SK-N-SH (cell line): ENCODE data around the gene TMEM87A. TPM values are rescaled to one million over a fixed set of nuclear protein-coding genes. Genes with fewer than 3 reads are reported as not detected.

ENCODE experiments used
- CTCF ChIA-PET: fragments of 300-600, 350-600 bp; formaldehyde crosslinking; extraction: SDS; loops from one replicate; lab custom pipeline; 2021; lab: Yijun Ruan, JAX
- POLR2A ChIA-PET: fragments of 350-600 bp; sonication (Branson Sonifier 250); formaldehyde crosslinking; extraction: SDS; loops from one replicate; lab custom pipeline; 2020; ENCODE audit warnings: antibody characterized with exemption, inconsistent platforms; lab: Yijun Ruan, JAX
- DNase-seq: peaks from one replicate; pipeline ENCODE4 v3.0.0; 2012
- H2AFZ ChIP-seq: fragments of 200-600 bp; sonication (generic); 2 replicates; pipeline ENCODE4 v1.8.1; 2016; ENCODE audit warnings: antibody characterized with exemption, mild to moderate bottlenecking, low read depth
- H3F3A ChIP-seq: fragments of 200-600 bp; sonication (generic); replicated peaks from 2 replicates; pipeline ENCODE3; 2016; ENCODE audit warnings: antibody characterized with exemption, mild to moderate bottlenecking; ENCODE audit not compliant: insufficient read depth
- H3K27ac ChIP-seq, 2 experiments: fragments of 200-500 bp in 1 of 2; fragments of 200-600 bp in 1 of 2; sonication (Bioruptor generic) in 1 of 2; sonication (generic), shearing (Covaris generic) in 1 of 2; 2 replicates each; pipeline versions ENCODE4 v1.5.1 to v1.6.1; 2014 to 2016; ENCODE audit warnings: low read depth in 2 of 2, inconsistent platforms in 1 of 2, low read length in 1 of 2, mild to moderate bottlenecking in 1 of 2, mixed read lengths in 1 of 2
- H3K27me3 ChIP-seq: fragments of 200-600 bp; sonication (generic), shearing (Covaris generic); 2 replicates; pipeline ENCODE4 v1.6.1; 2016; ENCODE audit warnings: mixed run types; ENCODE audit not compliant: insufficient read depth
- H3K36me3 ChIP-seq, 2 experiments: fragments of 200-500 bp in 1 of 2; fragments of 200-600 bp in 1 of 2; sonication (Bioruptor generic) in 1 of 2; sonication (generic) in 1 of 2; replicated peaks in 1 of 2; 2 replicates each; pipeline versions ENCODE3 to v1.5.1; 2014 to 2016; ENCODE audit warnings: low read length in 1 of 2, mild to moderate bottlenecking in 1 of 2; ENCODE audit not compliant: insufficient read depth in 2 of 2, control insufficient read depth in 1 of 2
- H3K4me1 ChIP-seq, 2 experiments: fragments of 200-500 bp in 1 of 2; fragments of 200-600 bp in 1 of 2; sonication (Bioruptor generic) in 1 of 2; sonication (generic), shearing (Covaris generic) in 1 of 2; 2 replicates each; pipeline versions ENCODE4 v1.5.1 to v1.6.1; 2014 to 2016; ENCODE audit warnings: low read depth in 1 of 2, low read length in 1 of 2, mixed run types in 1 of 2; ENCODE audit not compliant: insufficient read depth in 2 of 2, control insufficient read depth in 1 of 2
- H3K4me2 ChIP-seq: fragments of 200-600 bp; sonication (generic), shearing (Covaris generic); 2 replicates; pipeline ENCODE4 v1.6.1; 2017; ENCODE audit warnings: mixed run types
- H3K4me3 ChIP-seq, 2 experiments: fragments of 200-500 bp in 1 of 2; fragments of 200-600 bp in 1 of 2; sonication (Bioruptor generic) in 1 of 2; sonication (generic), shearing (Covaris generic) in 1 of 2; 2 replicates each; pipeline versions ENCODE4 v1.5.1 to v1.8.1; 2014 to 2016; ENCODE audit warnings: low read depth in 2 of 2, inconsistent platforms in 1 of 2, low read length in 1 of 2, mild to moderate bottlenecking in 1 of 2, mixed read lengths in 1 of 2, moderate library complexity in 1 of 2
- H3K79me2 ChIP-seq: fragments of 200-600 bp; sonication (generic); 2 replicates; pipeline ENCODE4 v1.8.1; 2017; ENCODE audit warnings: mild to moderate bottlenecking; ENCODE audit not compliant: insufficient read depth
- H3K9ac ChIP-seq: fragments of 200-600 bp; sonication (generic); 2 replicates; pipeline ENCODE4 v1.6.1; 2017; ENCODE audit warnings: mixed run types
- H3K9me2 ChIP-seq: fragments of 200-600 bp; sonication (generic); 2 replicates; pipeline ENCODE4 v1.6.1; 2017; ENCODE audit warnings: mixed run types
- H3K9me3 ChIP-seq: fragments of 200-600 bp; sonication (generic); 2 replicates; pipeline ENCODE4 v1.6.1; 2017; ENCODE audit warnings: mixed run types, mild to moderate bottlenecking, moderate library complexity
- H4K20me1 ChIP-seq: fragments of 200-600 bp; sonication (generic); 2 replicates; pipeline ENCODE4 v1.6.1; 2017; ENCODE audit warnings: mild to moderate bottlenecking, mixed run types; ENCODE audit not compliant: insufficient read depth
- CHD2 ChIP-seq: fragments of 150-350 bp; IDR thresholded peaks from 2 replicates; pipeline ENCODE4 v1.6.1; 2018; ENCODE audit warnings: low read length; ENCODE audit not compliant: partially characterized antibody
- CTCF ChIP-seq: fragments of 200-600 bp; sonication (generic); IDR thresholded peaks from 2 replicates; pipeline ENCODE4 v1.6.1; 2017; ENCODE audit warnings: antibody characterized with exemption, mild to moderate bottlenecking, moderate library complexity
- ELF1 ChIP-seq: IDR thresholded peaks from 2 replicates; pipeline ENCODE4 v1.4.0; 2012
- FOXJ3 ChIP-seq: sonication (generic); formaldehyde crosslinking; IDR thresholded peaks from 2 replicates; pipeline ENCODE4 v1.5.1; 2020; ENCODE audit warnings: mild to moderate bottlenecking, missing genetic modification reagents
- GABPA ChIP-seq: IDR thresholded peaks from 2 replicates; pipeline ENCODE4 v1.4.0; 2012; ENCODE audit warnings: low read depth, mild to moderate bottlenecking
- GATA2 ChIP-seq: sonication (generic); formaldehyde crosslinking; IDR thresholded peaks from 2 replicates; pipeline ENCODE4 v1.5.0; 2020; ENCODE audit warnings: mild to moderate bottlenecking, missing genetic modification reagents
- POLR2AphosphoS5 ChIP-seq: IDR thresholded peaks from 2 replicates; pipeline ENCODE4 v1.6.1; 2012; ENCODE audit warnings: low read depth, low read length
- RFX5 ChIP-seq: IDR thresholded peaks from 2 replicates; pipeline ENCODE4 v1.6.1; 2012; ENCODE audit warnings: mild to moderate bottlenecking, improper control_type of control experiment, low read length
- RXRA ChIP-seq: IDR thresholded peaks from 2 replicates; pipeline ENCODE4 v1.4.0; 2012; ENCODE audit warnings: low read depth, mild to moderate bottlenecking, borderline replicate concordance
- SIN3A ChIP-seq: IDR thresholded peaks from 2 replicates; pipeline ENCODE4 v1.6.1; 2012; ENCODE audit warnings: low read depth, mild to moderate bottlenecking, low read length, moderate library complexity, borderline replicate concordance
- TCF12 ChIP-seq: IDR thresholded peaks from 2 replicates; pipeline ENCODE4 v1.4.0; 2012
- YY1 ChIP-seq: IDR thresholded peaks from 2 replicates; pipeline ENCODE4 v1.4.0; 2012; ENCODE audit warnings: low read depth, mild to moderate bottlenecking
- ZBTB33 ChIP-seq: IDR thresholded peaks from 2 replicates; pipeline ENCODE4 v1.4.0; 2012; ENCODE audit warnings: low read depth, borderline replicate concordance
- WGBS: methylation state at CpG from one replicate; pipeline ENCODE4 v1.1.6; 2017; ENCODE audit warnings: low lambda C conversion rate; 5-methylcytosine and 5-hydroxymethylcytosine counted together
- polyA plus RNA-seq, 3 experiments: library from polyadenylated mRNA; depleted of rRNA; stranded (reverse); fragments of >200 nt; gene quantifications; 2 replicates each; pipeline ENCODE4 v1.2.3, GENCODE V29; 2012
- TF ChIP-seq, protein P1 (sequence below): fragments of 150-350 bp; IDR thresholded peaks from 2 replicates; pipeline ENCODE4 v1.6.1; 2017; ENCODE audit warnings: antibody characterized with exemption, low read length, low read depth, borderline replicate concordance
- TF ChIP-seq, protein P2 (sequence below): fragments of 150-350 bp; IDR thresholded peaks from 2 replicates; pipeline ENCODE4 v1.6.1; 2016; ENCODE audit warnings: mild to moderate bottlenecking, low read depth, low read length
- TF ChIP-seq, protein P3 (sequence below): IDR thresholded peaks from 2 replicates; pipeline ENCODE4 v1.6.1; 2012; ENCODE audit warnings: mild to moderate bottlenecking, low read depth, low read length, moderate library complexity
- TF ChIP-seq, protein P4 (sequence below): IDR thresholded peaks from 2 replicates; pipeline ENCODE4 v1.4.0; 2012; ENCODE audit warnings: low read depth

The TMEM87A gene
- polyA plus RNA-seq, 1 of the 3 experiments (the other 2 are of a cell fraction) = 20.8 TPM

- Histone ChIP-seq H3F3A (no peaks in the 10 kb centered on the region), H4K20me1 (no peaks in the 10 kb centered on the region), H3K4me1 (no peaks in the 10 kb centered on the region), H3K9ac (no peak overlapping the region), H3K9me3 (no peaks in the 10 kb centered on the region), H3K36me3 (peaks cover 11 to 14% of the 10 kb centered on the region in 2 experiments), H3K79me2 (no peaks in the 10 kb centered on the region), H3K27ac (no peak overlapping the region), H3K4me3 (no peak overlapping the region), H3K27me3 (no peaks in the 10 kb centered on the region), H3K4me2 (no peak overlapping the region), H3K9me2 (no peaks in the 10 kb centered on the region), H2AFZ (no peak overlapping the region)
- ChIA-PET POLR2A (no interaction called here), CTCF (no interaction called here)
- DNase-seq = no peak
- 86% methylated on average over 4 of the region's 4 CpGs for WGBS
- TF ChIP-seq FOXJ3 (CRISPR knock-in tag) (no peak), GATA2 (CRISPR knock-in tag) (no peak), ELF1 (no peak), POLR2AphosphoS5 (no peak), TCF12 (no peak), RFX5 (no peak), SIN3A (no peak), YY1 (no peak), RXRA (no peak), CHD2 (no peak), ZBTB33 (no peak), GABPA (no peak), CTCF (no peak)
- TF ChIP-seq, protein P1, sequence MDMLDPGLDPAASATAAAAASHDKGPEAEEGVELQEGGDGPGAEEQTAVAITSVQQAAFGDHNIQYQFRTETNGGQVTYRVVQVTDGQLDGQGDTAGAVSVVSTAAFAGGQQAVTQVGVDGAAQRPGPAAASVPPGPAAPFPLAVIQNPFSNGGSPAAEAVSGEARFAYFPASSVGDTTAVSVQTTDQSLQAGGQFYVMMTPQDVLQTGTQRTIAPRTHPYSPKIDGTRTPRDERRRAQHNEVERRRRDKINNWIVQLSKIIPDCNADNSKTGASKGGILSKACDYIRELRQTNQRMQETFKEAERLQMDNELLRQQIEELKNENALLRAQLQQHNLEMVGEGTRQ = no peak
- TF ChIP-seq, protein P2, sequence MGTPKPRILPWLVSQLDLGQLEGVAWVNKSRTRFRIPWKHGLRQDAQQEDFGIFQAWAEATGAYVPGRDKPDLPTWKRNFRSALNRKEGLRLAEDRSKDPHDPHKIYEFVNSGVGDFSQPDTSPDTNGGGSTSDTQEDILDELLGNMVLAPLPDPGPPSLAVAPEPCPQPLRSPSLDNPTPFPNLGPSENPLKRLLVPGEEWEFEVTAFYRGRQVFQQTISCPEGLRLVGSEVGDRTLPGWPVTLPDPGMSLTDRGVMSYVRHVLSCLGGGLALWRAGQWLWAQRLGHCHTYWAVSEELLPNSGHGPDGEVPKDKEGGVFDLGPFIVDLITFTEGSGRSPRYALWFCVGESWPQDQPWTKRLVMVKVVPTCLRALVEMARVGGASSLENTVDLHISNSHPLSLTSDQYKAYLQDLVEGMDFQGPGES = no peak
- TF ChIP-seq, protein P3, sequence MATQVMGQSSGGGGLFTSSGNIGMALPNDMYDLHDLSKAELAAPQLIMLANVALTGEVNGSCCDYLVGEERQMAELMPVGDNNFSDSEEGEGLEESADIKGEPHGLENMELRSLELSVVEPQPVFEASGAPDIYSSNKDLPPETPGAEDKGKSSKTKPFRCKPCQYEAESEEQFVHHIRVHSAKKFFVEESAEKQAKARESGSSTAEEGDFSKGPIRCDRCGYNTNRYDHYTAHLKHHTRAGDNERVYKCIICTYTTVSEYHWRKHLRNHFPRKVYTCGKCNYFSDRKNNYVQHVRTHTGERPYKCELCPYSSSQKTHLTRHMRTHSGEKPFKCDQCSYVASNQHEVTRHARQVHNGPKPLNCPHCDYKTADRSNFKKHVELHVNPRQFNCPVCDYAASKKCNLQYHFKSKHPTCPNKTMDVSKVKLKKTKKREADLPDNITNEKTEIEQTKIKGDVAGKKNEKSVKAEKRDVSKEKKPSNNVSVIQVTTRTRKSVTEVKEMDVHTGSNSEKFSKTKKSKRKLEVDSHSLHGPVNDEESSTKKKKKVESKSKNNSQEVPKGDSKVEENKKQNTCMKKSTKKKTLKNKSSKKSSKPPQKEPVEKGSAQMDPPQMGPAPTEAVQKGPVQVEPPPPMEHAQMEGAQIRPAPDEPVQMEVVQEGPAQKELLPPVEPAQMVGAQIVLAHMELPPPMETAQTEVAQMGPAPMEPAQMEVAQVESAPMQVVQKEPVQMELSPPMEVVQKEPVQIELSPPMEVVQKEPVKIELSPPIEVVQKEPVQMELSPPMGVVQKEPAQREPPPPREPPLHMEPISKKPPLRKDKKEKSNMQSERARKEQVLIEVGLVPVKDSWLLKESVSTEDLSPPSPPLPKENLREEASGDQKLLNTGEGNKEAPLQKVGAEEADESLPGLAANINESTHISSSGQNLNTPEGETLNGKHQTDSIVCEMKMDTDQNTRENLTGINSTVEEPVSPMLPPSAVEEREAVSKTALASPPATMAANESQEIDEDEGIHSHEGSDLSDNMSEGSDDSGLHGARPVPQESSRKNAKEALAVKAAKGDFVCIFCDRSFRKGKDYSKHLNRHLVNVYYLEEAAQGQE = no peak
- TF ChIP-seq, protein P4, sequence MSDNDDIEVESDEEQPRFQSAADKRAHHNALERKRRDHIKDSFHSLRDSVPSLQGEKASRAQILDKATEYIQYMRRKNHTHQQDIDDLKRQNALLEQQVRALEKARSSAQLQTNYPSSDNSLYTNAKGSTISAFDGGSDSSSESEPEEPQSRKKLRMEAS = no peak
Observed at GRCh38 chr15:42286445-42287029, 13.3 kb upstream of the TMEM87A start.
